GM23338 (cell line): Measurements from ENCODE around the gene TEKT2. TPM values are rescaled to one million over a fixed set of nuclear protein-coding genes. Genes with fewer than 3 reads are reported as not detected.

Experiments
- ATAC-seq: fragments of 200-7000 bp; cut with Tn5 transposase; 3 replicates; pipeline ENCODE4 v1.9.1; 2020
- DNase-seq: peaks from one replicate; pipeline ENCODE4 v3.0.0-alpha.2; 2015; ENCODE audit warnings: low spot score
- H2AFZ ChIP-seq: fragments of 200-600 bp; sonication (generic); 2 replicates; pipeline ENCODE4 v1.8.0; 2016; ENCODE audit warnings: antibody characterized with exemption, mild to moderate bottlenecking, moderate library complexity
- H3F3A ChIP-seq: fragments of 200-600 bp; sonication (generic); replicated peaks from 2 replicates; pipeline ENCODE4 v1.8.0; 2017; ENCODE audit warnings: antibody characterized with exemption, mixed run types, low read depth
- H3K27ac ChIP-seq: fragments of 200-600 bp; sonication (generic); 2 replicates; pipeline ENCODE4 v1.6.1; 2016; ENCODE audit warnings: low read depth
- H3K27me3 ChIP-seq: fragments of 200-600 bp; sonication (generic); 2 replicates; pipeline ENCODE4 v1.8.0; 2016; ENCODE audit warnings: mild to moderate bottlenecking, mixed run types, moderate library complexity; ENCODE audit not compliant: insufficient read depth
- H3K36me3 ChIP-seq: fragments of 200-600 bp; sonication (generic); 2 replicates; pipeline ENCODE4 v1.8.0; 2016; ENCODE audit warnings: mild to moderate bottlenecking; ENCODE audit not compliant: insufficient read depth
- H3K4me1 ChIP-seq: fragments of 200-600 bp; sonication (generic); 2 replicates; pipeline ENCODE4 v1.8.0; 2016; ENCODE audit warnings: mild to moderate bottlenecking, moderate library complexity; ENCODE audit not compliant: insufficient read depth
- H3K4me2 ChIP-seq: fragments of 200-600 bp; sonication (generic); 2 replicates; pipeline ENCODE4 v1.7.1; 2017; ENCODE audit warnings: mixed run types
- H3K4me3 ChIP-seq: fragments of 200-600 bp; sonication (generic); 2 replicates; pipeline ENCODE4 v1.6.1; 2016; ENCODE audit warnings: mixed run types
- H3K79me2 ChIP-seq: fragments of 200-600 bp; sonication (generic); replicated peaks from 2 replicates; pipeline ENCODE4 v1.8.0; 2017; ENCODE audit warnings: mild to moderate bottlenecking; ENCODE audit not compliant: insufficient read depth
- H3K9me2 ChIP-seq: fragments of 200-600 bp; sonication (generic); 2 replicates; pipeline ENCODE4 v1.8.0; 2017; ENCODE audit not compliant: insufficient read depth
- H4K20me1 ChIP-seq: fragments of 200-600 bp; sonication (generic); replicated peaks from 2 replicates; pipeline ENCODE4 v1.8.0; 2017; ENCODE audit warnings: mild to moderate bottlenecking; ENCODE audit not compliant: insufficient read depth
- H3K27ac Mint-ChIP-seq: 2 replicates; pipeline ENCODE4 v1.8.0; 2020; ENCODE audit warnings: inconsistent platforms, mild to moderate bottlenecking, moderate library complexity, mixed read lengths
- H3K27me3 Mint-ChIP-seq: 3 replicates; pipeline ENCODE4 v1.8.0; 2022; ENCODE audit warnings: low read depth, mild to moderate bottlenecking, moderate library complexity, mixed read lengths, inconsistent platforms; ENCODE audit not compliant: insufficient read depth, poor library complexity
- H3K36me3 Mint-ChIP-seq: 3 replicates; pipeline ENCODE4 v1.8.0; 2021; ENCODE audit warnings: low read depth, mild to moderate bottlenecking, inconsistent platforms, moderate library complexity, mixed read lengths
- H3K4me1 Mint-ChIP-seq: 3 replicates; pipeline ENCODE4 v1.8.0; 2020; ENCODE audit warnings: mild to moderate bottlenecking, inconsistent platforms, mixed read lengths
- H3K4me3 Mint-ChIP-seq: 3 replicates; pipeline ENCODE4 v1.8.0; 2021; ENCODE audit warnings: moderate library complexity, mild to moderate bottlenecking, inconsistent platforms, mixed read lengths
- H3K9me3 Mint-ChIP-seq: 3 replicates; pipeline ENCODE4 v1.8.0; 2020; ENCODE audit warnings: moderate library complexity, mild to moderate bottlenecking, inconsistent platforms, mixed read lengths
- EZH2 ChIP-seq: fragments of 200-600 bp; sonication (generic); IDR thresholded peaks from one replicate; pipeline ENCODE4 v1.8.0; 2017; ENCODE audit warnings: antibody characterized with exemption, mild to moderate bottlenecking, low read depth; ENCODE audit not compliant: unreplicated experiment
- EZH2phosphoT487 ChIP-seq: fragments of 200-600 bp; sonication (generic); IDR thresholded peaks from one replicate; pipeline ENCODE4 v1.8.1; 2018; ENCODE audit warnings: antibody characterized with exemption; ENCODE audit not compliant: unreplicated experiment
- polyA plus RNA-seq: library from polyadenylated mRNA; unstranded; fragments of >200 nt; fragmentation: Nextera tagmentation; extraction: Ambion mirVana; gene quantifications from 2 replicates; pipeline ENCODE4 v1.2.1, GENCODE V29; 2016
- total RNA-seq: library from RNA; depleted of rRNA; stranded (reverse); fragments of >200 nt; shearing (Covaris generic); gene quantifications from 2 replicates; pipeline ENCODE4 v1.2.3, GENCODE V29; 2014
- TF ChIP-seq, protein P1 (sequence below), 2 experiments: fragments of 200-600 bp in 1 of 2; sonication (generic) in 1 of 2; conservative IDR thresholded peaks; 2 replicates each; pipeline versions ENCODE4 v1.5.1 to v1.6.1; 2016 to 2017; ENCODE audit warnings: antibody characterized with exemption in 2 of 2, low read depth in 2 of 2, mild to moderate bottlenecking in 2 of 2, moderate library complexity in 1 of 2
- TF ChIP-seq, protein P2 (sequence below): fragments of 250-450 bp; sonication (Bioruptor Pico); IDR thresholded peaks from 2 replicates; pipeline ENCODE4 v1.5.0; 2020; ENCODE audit warnings: mild to moderate bottlenecking, moderate library complexity

The TEKT2 gene
- total and polyA plus RNA-seq, 2 experiments from 2014 or later: 0.36 to 0.94 TPM

DNA sequence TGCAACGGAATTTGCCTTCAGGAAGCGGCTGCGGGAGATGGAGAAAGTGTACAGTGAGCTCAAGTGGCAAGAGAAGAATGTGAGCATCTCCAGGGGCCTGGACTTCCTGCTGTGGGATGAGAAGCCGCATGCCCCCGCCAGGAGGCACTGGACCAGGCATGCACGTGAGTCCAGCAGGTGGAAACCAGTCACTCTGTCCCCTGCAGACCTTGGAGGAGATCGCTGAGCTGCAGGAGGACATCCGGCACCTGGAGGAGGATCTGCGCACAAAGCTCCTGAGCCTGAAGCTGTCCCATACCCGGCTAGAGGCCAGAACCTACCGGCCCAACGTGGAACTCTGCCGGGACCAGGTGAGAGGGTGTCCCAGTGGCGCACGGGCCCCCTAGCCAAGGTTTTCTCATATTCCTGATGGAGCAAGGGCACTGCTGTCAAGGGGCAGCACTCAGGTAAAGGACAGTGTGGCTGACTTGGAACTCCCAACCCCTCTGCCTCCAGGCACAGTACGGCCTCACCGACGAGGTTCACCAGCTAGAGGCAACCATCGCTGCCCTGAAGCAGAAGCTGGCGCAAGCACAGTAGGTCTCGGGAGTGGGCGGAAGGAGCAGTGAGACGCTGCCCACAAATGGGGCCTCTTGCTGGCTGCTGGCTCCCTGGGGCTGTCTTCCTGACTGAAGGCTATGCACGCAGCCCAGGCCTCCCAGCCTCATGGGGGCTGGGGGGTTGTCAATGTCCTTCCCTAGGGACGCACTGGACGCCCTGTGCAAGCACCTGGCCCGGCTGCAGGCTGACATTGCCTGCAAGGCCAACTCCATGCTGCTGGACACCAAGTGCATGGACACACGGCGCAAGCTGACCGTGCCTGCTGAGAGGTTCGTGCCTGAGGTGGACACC is 3.6 kb downstream of the TEKT2 start:
- peaks cover 13% of the 10 kb centered on the region for H3K79me2 ChIP-seq
- 0 out of 2 replicates have a peak, but pooled peaks cover 10% of the 10 kb centered on the region for H3F3A ChIP-seq
- H3K36me3 ChIP-seq: 0 out of 2 replicates have a peak, but pooled peaks cover 1% of the 10 kb centered on the region
- peaks cover 14% of the 10 kb centered on the region for H3K4me1 Mint-ChIP-seq
- ATAC-seq (no peak), DNase-seq (no peak)
- no peak overlapping the region for H3K4me2 ChIP-seq
- no peak overlapping the region for H3K27ac ChIP-seq
- H3K27me3 Mint-ChIP-seq: peaks cover 9% of the 10 kb centered on the region
- no peaks in the 10 kb centered on the region for H3K9me2 ChIP-seq
- no peak overlapping the region for H3K27ac Mint-ChIP-seq
- peaks cover 3% of the 10 kb centered on the region; the same call in 1 of the 2 replicates for H4K20me1 ChIP-seq
- no peaks in the 10 kb centered on the region; the same call in 2 of the 3 replicates for H3K9me3 Mint-ChIP-seq
- no peak overlapping the region for H2AFZ ChIP-seq
- H3K4me3 Mint-ChIP-seq: peak overlapping the region; percentile 13; the same call in 1 of the 3 replicates
- H3K4me1 ChIP-seq: peaks cover 6% of the 10 kb centered on the region; the same call in 1 of the 2 replicates
- H3K36me3 Mint-ChIP-seq: peaks cover 10% of the 10 kb centered on the region
- H3K27me3 ChIP-seq: peaks cover 9% of the 10 kb centered on the region; the same call in 1 of the 2 replicates
- H3K4me3 ChIP-seq: no peak overlapping the region
- TF ChIP-seq EZH2phosphoT487: no peak
- TF ChIP-seq, protein P1, sequence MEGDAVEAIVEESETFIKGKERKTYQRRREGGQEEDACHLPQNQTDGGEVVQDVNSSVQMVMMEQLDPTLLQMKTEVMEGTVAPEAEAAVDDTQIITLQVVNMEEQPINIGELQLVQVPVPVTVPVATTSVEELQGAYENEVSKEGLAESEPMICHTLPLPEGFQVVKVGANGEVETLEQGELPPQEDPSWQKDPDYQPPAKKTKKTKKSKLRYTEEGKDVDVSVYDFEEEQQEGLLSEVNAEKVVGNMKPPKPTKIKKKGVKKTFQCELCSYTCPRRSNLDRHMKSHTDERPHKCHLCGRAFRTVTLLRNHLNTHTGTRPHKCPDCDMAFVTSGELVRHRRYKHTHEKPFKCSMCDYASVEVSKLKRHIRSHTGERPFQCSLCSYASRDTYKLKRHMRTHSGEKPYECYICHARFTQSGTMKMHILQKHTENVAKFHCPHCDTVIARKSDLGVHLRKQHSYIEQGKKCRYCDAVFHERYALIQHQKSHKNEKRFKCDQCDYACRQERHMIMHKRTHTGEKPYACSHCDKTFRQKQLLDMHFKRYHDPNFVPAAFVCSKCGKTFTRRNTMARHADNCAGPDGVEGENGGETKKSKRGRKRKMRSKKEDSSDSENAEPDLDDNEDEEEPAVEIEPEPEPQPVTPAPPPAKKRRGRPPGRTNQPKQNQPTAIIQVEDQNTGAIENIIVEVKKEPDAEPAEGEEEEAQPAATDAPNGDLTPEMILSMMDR (conservative IDR thresholded peaks at IDR 0.05; ENCODE audit: low read depth in 2 of 2): peak in 1 of 2 experiments; percentile 33; a peak in 2 of 4 replicates

DNA sequence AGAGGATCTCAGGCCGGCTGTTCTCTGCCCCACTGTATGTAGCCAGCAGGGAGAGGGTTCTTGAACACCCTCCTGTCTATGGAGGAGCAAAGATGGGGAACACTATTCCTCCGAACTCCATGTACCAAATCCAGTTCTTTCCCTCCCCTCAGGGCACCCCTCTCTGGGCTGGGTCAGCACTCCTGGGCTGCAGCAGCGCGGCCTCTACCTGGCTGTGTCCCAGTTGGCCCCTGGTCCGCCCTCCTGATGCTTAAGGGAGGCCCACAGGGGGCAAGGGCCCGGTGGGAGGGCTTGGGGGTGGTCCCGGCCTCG is 4.3 kb downstream of the TEKT2 start:
- no peak for DNase-seq
- H3K4me2 ChIP-seq: peak overlapping the region; percentile 76
- peak overlapping the region; percentile 98 for H2AFZ ChIP-seq
- H3K4me1 ChIP-seq: peaks cover 6% of the 10 kb centered on the region; the same call in 1 of the 2 replicates
- Mint-ChIP-seq H3K4me1 (peaks cover 14% of the 10 kb centered on the region), H3K36me3 (peaks cover 17% of the 10 kb centered on the region), H3K9me3 (no peaks in the 10 kb centered on the region; the same call in 2 of the 3 replicates), H3K27ac (no peak overlapping the region), H3K27me3 (peaks cover 9% of the 10 kb centered on the region), H3K4me3 (peak overlapping the region; percentile 91; the same call in 2 of the 3 replicates)
- peak; percentile 11 for ATAC-seq
- peaks cover 9% of the 10 kb centered on the region; the same call in 1 of the 2 replicates for H3K36me3 ChIP-seq
- peak overlapping the region; percentile 95 for H3K4me3 ChIP-seq
- H3F3A ChIP-seq: 0 out of 2 replicates have a peak, but pooled peaks cover 8% of the 10 kb centered on the region
- H3K27me3 ChIP-seq: peaks cover 4% of the 10 kb centered on the region; the same call in 1 of the 2 replicates
- H4K20me1 ChIP-seq: peaks cover 3% of the 10 kb centered on the region; the same call in 1 of the 2 replicates
- no peak overlapping the region for H3K27ac ChIP-seq
- H3K79me2 ChIP-seq: peaks cover 13% of the 10 kb centered on the region
- H3K9me2 ChIP-seq: no peaks in the 10 kb centered on the region
- TF ChIP-seq, protein P1 (conservative IDR thresholded peaks at IDR 0.05; ENCODE audit: low read depth in 2 of 2): no peak
- no peak for TF ChIP-seq EZH2
- TF ChIP-seq, protein P2, sequence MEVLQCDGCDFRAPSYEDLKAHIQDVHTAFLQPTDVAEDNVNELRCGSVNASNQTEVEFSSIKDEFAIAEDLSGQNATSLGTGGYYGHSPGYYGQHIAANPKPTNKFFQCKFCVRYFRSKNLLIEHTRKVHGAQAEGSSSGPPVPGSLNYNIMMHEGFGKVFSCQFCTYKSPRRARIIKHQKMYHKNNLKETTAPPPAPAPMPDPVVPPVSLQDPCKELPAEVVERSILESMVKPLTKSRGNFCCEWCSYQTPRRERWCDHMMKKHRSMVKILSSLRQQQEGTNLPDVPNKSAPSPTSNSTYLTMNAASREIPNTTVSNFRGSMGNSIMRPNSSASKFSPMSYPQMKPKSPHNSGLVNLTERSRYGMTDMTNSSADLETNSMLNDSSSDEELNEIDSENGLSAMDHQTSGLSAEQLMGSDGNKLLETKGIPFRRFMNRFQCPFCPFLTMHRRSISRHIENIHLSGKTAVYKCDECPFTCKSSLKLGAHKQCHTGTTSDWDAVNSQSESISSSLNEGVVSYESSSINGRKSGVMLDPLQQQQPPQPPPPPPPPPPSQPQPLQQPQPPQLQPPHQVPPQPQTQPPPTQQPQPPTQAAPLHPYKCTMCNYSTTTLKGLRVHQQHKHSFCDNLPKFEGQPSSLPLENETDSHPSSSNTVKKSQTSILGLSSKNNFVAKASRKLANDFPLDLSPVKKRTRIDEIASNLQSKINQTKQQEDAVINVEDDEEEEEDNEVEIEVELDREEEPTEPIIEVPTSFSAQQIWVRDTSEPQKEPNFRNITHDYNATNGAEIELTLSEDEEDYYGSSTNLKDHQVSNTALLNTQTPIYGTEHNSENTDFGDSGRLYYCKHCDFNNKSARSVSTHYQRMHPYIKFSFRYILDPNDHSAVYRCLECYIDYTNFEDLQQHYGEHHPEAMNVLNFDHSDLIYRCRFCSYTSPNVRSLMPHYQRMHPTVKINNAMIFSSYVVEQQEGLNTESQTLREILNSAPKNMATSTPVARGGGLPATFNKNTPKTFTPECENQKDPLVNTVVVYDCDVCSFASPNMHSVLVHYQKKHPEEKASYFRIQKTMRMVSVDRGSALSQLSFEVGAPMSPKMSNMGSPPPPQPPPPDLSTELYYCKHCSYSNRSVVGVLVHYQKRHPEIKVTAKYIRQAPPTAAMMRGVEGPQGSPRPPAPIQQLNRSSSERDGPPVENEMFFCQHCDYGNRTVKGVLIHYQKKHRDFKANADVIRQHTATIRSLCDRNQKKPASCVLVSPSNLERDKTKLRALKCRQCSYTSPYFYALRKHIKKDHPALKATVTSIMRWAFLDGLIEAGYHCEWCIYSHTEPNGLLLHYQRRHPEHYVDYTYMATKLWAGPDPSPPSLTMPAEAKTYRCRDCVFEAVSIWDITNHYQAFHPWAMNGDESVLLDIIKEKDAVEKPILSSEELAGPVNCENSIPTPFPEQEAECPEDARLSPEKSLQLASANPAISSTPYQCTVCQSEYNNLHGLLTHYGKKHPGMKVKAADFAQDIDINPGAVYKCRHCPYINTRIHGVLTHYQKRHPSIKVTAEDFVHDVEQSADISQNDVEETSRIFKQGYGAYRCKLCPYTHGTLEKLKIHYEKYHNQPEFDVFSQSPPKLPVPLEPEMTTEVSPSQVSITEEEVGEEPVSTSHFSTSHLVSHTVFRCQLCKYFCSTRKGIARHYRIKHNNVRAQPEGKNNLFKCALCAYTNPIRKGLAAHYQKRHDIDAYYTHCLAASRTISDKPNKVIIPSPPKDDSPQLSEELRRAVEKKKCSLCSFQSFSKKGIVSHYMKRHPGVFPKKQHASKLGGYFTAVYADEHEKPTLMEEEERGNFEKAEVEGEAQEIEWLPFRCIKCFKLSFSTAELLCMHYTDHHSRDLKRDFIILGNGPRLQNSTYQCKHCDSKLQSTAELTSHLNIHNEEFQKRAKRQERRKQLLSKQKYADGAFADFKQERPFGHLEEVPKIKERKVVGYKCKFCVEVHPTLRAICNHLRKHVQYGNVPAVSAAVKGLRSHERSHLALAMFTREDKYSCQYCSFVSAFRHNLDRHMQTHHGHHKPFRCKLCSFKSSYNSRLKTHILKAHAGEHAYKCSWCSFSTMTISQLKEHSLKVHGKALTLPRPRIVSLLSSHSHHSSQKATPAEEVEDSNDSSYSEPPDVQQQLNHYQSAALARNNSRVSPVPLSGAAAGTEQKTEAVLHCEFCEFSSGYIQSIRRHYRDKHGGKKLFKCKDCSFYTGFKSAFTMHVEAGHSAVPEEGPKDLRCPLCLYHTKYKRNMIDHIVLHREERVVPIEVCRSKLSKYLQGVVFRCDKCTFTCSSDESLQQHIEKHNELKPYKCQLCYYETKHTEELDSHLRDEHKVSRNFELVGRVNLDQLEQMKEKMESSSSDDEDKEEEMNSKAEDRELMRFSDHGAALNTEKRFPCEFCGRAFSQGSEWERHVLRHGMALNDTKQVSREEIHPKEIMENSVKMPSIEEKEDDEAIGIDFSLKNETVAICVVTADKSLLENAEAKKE (CRISPR knock-in tag): no peak
